GM21381 (cell line): Measurements from ENCODE around the gene IQSEC1.

ENCODE experiments used
- ATAC-seq: cut with Tn5 transposase; IDR thresholded peaks from one replicate; pipeline ENCODE4 v1.9.1; 2021; ENCODE audit warnings: mild to moderate bottlenecking, moderate library complexity; ENCODE audit not compliant: unreplicated experiment

Gene IQSEC1

GRCh38 chr3:12944849-12945248 is 128.4 kb downstream of the IQSEC1 start:
- no peak for ATAC-seq

DNA sequence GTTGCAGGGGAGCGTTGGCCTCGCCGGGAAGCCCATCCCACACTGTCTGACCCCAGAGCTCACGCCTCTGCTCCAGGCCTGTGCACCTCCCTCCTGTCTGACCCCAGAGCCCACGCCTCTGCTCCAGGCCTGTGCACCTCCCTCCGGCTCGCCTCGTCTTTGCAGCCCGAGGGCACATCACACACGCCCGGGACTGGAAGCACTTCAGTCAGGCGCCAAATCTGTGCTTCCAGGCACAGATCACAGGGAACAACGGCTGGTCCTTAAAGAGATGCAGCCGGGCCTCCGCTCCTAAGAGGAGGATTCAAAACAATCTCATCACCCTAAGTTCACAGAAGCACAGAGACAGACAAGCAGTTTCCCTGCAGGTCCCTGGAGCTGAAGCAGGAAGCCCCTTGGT is 128.8 kb downstream of the IQSEC1 start:
- no peak for ATAC-seq

- ATAC-seq, result no peak
Measured at GRCh38 chr3:12943124-12944021, 129.9 kb downstream of the IQSEC1 start.

GRCh38 chr3:12941495-12942023 is 131.7 kb downstream of the IQSEC1 start:
- ATAC-seq, result no peak

GRCh38 chr3:12940854-12941253 is 132.4 kb downstream of the IQSEC1 start:
- ATAC-seq, result no peak

- no peak for ATAC-seq
Measured at GRCh38 chr3:12939137-12939536, 134.1 kb downstream of the IQSEC1 start.

GRCh38 chr3:12938258-12938711 is 134.9 kb downstream of the IQSEC1 start:
- ATAC-seq, result no peak

GRCh38 chr3:12935861-12936830 is 137.1 kb downstream of the IQSEC1 start:
- ATAC-seq, result no peak

DNA sequence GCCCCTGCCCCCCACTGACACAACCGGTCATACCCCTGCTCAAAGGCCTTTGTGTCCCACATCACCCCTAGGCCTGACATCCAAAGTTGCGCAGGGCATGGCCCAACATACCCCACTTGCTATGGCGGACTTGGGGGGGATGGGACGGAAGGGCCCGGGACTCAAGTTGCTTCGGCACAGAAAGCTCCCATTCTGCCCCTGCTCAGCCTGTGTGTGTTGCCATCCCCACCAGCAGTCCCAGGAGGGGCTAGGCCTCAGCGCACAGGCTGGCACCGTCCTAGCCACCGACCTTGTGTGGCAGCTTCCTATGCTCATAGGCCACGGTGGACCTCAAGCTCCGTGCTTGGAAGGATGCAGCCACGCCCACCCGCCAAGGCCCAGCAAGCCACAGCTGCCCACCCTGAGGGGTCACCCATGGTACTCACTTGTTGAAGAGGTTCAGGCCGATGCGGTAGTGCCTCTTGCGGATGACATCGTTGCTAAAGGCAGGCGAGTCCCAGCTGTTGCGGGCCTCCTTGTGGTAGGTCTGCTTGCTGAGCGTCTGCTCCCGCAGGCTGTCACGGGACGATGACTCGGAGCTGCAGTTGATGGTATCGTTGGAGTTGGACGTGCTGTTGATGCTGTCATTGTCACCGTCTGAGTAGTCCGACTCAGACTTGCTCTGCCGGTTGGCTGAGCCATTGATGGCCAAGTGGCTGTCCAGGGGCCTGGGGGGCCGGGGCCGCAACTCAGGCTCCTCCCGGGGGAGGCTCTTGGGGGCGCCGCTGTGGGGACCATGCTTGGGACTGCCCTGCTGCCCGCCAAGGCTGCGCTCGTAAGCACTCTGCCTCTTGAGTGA is 138.0 kb downstream of the IQSEC1 start:
- ATAC-seq, result no peak

GRCh38 chr3:12934431-12934830 is 138.8 kb downstream of the IQSEC1 start:
- no peak for ATAC-seq

DNA sequence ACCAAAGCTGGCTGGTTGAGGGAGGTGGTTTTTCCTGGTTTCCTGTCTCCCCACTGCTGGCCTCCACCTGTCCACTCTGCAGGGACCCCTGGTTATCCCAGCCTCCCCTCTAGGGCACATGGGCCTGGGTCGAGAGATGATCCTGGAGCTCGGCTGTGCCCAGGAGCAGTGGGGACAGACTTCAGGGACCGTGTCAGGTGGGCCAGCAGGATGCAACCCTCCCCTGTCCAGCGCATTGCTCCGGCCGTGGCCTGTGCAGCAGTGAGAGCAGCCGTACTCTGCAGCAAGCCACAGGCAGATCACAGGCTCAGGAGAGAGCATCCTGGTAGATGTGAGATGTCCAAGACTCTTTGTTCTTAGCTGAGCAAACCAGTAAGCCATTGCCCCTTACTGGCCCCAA is 139.3 kb downstream of the IQSEC1 start:
- no peak for ATAC-seq

GRCh38 chr3:12932754-12933153 is 140.5 kb downstream of the IQSEC1 start:
- no peak for ATAC-seq

GRCh38 chr3:12932347-12932746 is 140.9 kb downstream of the IQSEC1 start:
- ATAC-seq, result no peak

- no peak for ATAC-seq
Measured at GRCh38 chr3:12931273-12931905, 141.8 kb downstream of the IQSEC1 start.

- no peak for ATAC-seq
Measured at GRCh38 chr3:12929801-12930200, 143.4 kb downstream of the IQSEC1 start.

GRCh38 chr3:12926660-12927059 is 146.6 kb downstream of the IQSEC1 start:
- no peak for ATAC-seq

DNA sequence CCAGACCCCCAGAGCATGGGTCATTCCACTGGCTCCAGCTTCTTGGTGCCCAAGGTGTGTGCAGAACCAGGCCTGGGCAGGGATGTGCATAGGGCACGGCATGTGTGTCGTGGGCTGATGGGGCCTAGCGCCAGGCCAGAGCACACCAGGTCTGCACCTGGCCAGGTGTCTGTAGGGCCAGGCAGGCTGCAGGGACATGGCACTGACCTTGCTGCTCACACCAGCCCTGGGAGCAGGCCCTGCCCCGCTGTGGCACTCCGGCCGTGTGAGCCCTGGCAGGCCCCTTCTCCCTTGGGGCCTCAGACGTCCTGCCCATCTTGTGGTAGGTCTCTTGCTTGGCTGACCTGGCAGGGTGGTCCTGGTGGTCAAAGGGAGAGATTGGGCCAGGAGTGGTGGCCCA is 147.6 kb downstream of the IQSEC1 start:
- ATAC-seq, result no peak

DNA sequence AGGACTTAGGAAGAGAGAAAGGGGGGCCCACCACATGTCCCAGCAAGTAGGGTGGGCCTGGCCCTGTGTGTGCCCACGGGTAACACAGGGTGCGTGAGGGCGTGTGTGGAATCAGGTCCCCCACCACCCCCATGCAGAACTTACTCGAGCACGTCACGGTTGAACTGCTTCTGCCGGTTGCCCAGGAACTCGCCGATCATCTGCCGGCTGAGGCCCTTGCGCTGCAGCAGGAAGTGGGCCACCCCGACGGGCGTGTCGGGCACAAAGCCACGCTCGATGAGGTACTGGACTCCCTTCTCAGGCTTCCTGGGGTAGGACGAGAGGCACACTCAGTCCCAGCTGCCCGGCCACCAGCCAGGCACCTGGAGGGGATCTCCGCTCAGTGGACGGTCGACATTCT is 148.8 kb downstream of the IQSEC1 start:
- no peak for ATAC-seq

GRCh38 chr3:12922881-12923431 is 150.3 kb downstream of the IQSEC1 start:
- ATAC-seq, result no peak

DNA sequence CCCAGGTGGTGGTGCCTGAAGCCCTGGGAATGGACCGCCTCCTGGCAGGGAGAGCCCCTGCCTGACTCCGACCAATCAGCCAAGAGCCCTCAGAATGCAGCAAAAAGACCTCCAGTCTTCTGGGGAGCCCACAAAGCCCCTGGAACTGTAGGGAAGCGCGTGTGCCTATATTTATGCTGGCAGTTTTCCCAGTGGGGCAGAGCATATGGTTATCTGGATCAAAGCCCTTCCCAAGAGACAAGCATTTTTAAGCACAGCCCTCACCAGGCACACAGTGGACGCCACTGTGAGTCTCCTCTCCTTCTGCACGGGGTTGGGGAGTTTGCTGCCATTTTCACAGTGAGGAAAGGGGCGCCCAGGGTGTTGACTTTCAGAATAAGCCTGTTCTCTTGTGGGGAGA is 150.9 kb downstream of the IQSEC1 start:
- ATAC-seq, result no peak
